Keratinocyte (primary cell): ENCODE data around the gene RNU5D-1.

Source experiments
- EZH2 ChIP-seq: IDR thresholded peaks from one replicate; pipeline ENCODE4 v1.6.1; 2012; ENCODE audit warnings: inconsistent platforms, mild to moderate bottlenecking, low read length, moderate library complexity
- TF ChIP-seq, protein P1 (sequence below), 3 experiments: IDR thresholded peaks in 1 of 3; conservative IDR thresholded peaks in 1 of 3; optimal IDR thresholded peaks in 1 of 3; 2 replicates in 2 of 3; 3 replicates in 1 of 3; pipeline versions ENCODE3 to v1.5.1; 2011; ENCODE audit warnings: low read length in 3 of 3, mild to moderate bottlenecking in 3 of 3, moderate library complexity in 2 of 3, control low read depth in 1 of 3, inconsistent platforms in 1 of 3; ENCODE audit not compliant: insufficient read depth in 2 of 3; ENCODE audit errors: extremely low read depth in 1 of 3

DNA sequence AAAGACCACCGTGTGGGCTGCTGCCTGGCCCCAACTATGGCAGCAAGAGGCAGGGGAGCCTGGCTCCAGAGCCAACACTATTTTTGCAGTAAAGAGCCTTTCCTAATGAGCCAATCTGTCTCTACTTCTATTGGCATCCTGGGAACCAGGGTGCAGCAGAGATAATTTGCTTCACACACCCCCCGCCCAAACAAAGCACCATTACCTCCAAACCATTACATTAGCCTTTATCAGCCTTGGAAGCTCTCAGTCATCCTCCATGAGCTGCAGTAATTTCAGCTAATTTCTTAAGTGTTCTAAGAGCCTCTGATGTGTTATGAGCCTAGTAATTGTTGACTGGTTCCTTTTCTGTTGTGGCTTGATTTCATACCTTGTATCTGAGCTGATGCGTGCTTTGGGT lies 34.9 kb downstream of the RNU5D-1 start:
- TF ChIP-seq, protein P1, sequence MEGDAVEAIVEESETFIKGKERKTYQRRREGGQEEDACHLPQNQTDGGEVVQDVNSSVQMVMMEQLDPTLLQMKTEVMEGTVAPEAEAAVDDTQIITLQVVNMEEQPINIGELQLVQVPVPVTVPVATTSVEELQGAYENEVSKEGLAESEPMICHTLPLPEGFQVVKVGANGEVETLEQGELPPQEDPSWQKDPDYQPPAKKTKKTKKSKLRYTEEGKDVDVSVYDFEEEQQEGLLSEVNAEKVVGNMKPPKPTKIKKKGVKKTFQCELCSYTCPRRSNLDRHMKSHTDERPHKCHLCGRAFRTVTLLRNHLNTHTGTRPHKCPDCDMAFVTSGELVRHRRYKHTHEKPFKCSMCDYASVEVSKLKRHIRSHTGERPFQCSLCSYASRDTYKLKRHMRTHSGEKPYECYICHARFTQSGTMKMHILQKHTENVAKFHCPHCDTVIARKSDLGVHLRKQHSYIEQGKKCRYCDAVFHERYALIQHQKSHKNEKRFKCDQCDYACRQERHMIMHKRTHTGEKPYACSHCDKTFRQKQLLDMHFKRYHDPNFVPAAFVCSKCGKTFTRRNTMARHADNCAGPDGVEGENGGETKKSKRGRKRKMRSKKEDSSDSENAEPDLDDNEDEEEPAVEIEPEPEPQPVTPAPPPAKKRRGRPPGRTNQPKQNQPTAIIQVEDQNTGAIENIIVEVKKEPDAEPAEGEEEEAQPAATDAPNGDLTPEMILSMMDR (optimal IDR thresholded peaks at IDR 0.05 in 1 of 3, IDR thresholded peaks at IDR 0.05 in 1 of 3, conservative IDR thresholded peaks at IDR 0.05 in 1 of 3; ENCODE audit: extremely low read depth in 1 of 3, insufficient read depth in 2 of 3, low read length in 3 of 3): no peak
- TF ChIP-seq EZH2: no peak
